Right atrium auricular region (tissue), 2 donors: ENCODE data around the gene MRTO4. TPM values are rescaled to one million over a fixed set of nuclear protein-coding genes. Genes with fewer than 3 reads are reported as not detected.
"Not testable (repeated sequence)": the region's sequence is repeated elsewhere in the genome, so short reads cannot be mapped to it uniquely, and the experiment has no call there.

Experiments used
- DNase-seq: peaks from one replicate; pipeline ENCODE4 v3.0.0-alpha.2; 2019; ENCODE audit warnings: low spot score
- H3K27ac ChIP-seq, 2 donors: fragments of 200-600 bp; sonication (generic); 1 replicate in 1 of 2; 2 replicates in 1 of 2; pipeline ENCODE4 v1.5.1; 2016 to 2019
- H3K27me3 ChIP-seq, 2 donors: fragments of 200-600 bp; sonication (generic); one replicate each; pipeline versions ENCODE4 v1.5.1 to v1.6.0; 2017 to 2019
- H3K36me3 ChIP-seq: fragments of 200-600 bp; sonication (generic); one replicate; pipeline ENCODE4 v1.5.1; 2016
- H3K4me1 ChIP-seq, 2 donors: fragments of 200-600 bp; sonication (generic); one replicate each; pipeline versions ENCODE4 v1.5.1 to v1.6.0; 2017 to 2019
- H3K4me3 ChIP-seq, 2 donors: fragments of 200-600 bp; sonication (generic); 1 replicate in 1 of 2; 2 replicates in 1 of 2; pipeline ENCODE4 v1.5.1; 2017 to 2019; ENCODE audit warnings: mild to moderate bottlenecking in 1 of 2, moderate library complexity in 1 of 2
- H3K9me3 ChIP-seq, 2 donors: fragments of 200-600 bp; sonication (generic); one replicate each; pipeline ENCODE4 v1.5.1; 2019
- CTCF ChIP-seq, 2 donors: fragments of 200-600 bp; sonication (generic); IDR thresholded peaks; one replicate each; pipeline ENCODE4 v1.5.1; 2019; ENCODE audit warnings: antibody characterized with exemption in 2 of 2
- total RNA-seq, 2 donors: library from RNA; depleted of rRNA; stranded (reverse); fragments of >200 nt; gene quantifications; one replicate each; pipeline ENCODE4 v1.1.0, GENCODE V29; 2016

The MRTO4 gene
- total RNA-seq, 2 donors from 2014 or later = 8.6 to 16.1 TPM

GRCh38 chr1:19254416-19254815 is 2.8 kb downstream of the MRTO4 start:
- H3K27ac ChIP-seq = no peak overlapping the region
- no peak for TF ChIP-seq CTCF (IDR thresholded peaks at IDR 0.05)
- peaks cover 43% of the 10 kb centered on the region for H3K36me3 ChIP-seq
- peaks cover 0 to 34% of the 10 kb centered on the region in 2 donors for H3K4me1 ChIP-seq
- DNase-seq = no peak
- H3K9me3 ChIP-seq = no peaks in the 10 kb centered on the region
- H3K4me3 ChIP-seq = no peak overlapping the region
- no peaks in the 10 kb centered on the region for H3K27me3 ChIP-seq

- Histone ChIP-seq H3K27me3 (no peaks in the 10 kb centered on the region), H3K27ac (no peak overlapping the region), H3K36me3 (peaks cover 52% of the 10 kb centered on the region), H3K4me3 (no peak overlapping the region), H3K9me3 (no peaks in the 10 kb centered on the region), H3K4me1 (peaks cover 0 to 32% of the 10 kb centered on the region in 2 donors)
- TF ChIP-seq CTCF (IDR thresholded peaks at IDR 0.05) = no peak
- DNase-seq = no peak
These were observed 3.7 kb downstream of the MRTO4 start for GRCh38 chr1:19255288-19255687.

GRCh38 chr1:19256301-19256700 is 4.7 kb downstream of the MRTO4 start:
- not testable (repeated sequence) for H3K9me3 ChIP-seq, H3K27ac ChIP-seq, H3K4me3 ChIP-seq, DNase-seq, H3K27me3 ChIP-seq
- Histone ChIP-seq H3K36me3 (peaks cover 53% of the 10 kb centered on the region), H3K4me1 (peaks cover 0 to 23% of the 10 kb centered on the region in 2 donors)

- peaks cover 53% of the 10 kb centered on the region for H3K36me3 ChIP-seq
- peaks cover 0 to 17% of the 10 kb centered on the region in 2 donors for H3K4me1 ChIP-seq
- no peak for TF ChIP-seq CTCF (IDR thresholded peaks at IDR 0.05)
- H3K27ac ChIP-seq = no peak overlapping the region
- H3K27me3 ChIP-seq = no peaks in the 10 kb centered on the region
- H3K9me3 ChIP-seq = no peaks in the 10 kb centered on the region
- no peak for DNase-seq
- H3K4me3 ChIP-seq = no peak overlapping the region
These were observed 5.7 kb downstream of the MRTO4 start for GRCh38 chr1:19257178-19257914.

- H3K4me3 ChIP-seq = no peak overlapping the region
- no peak overlapping the region for H3K27ac ChIP-seq
- no peaks in the 10 kb centered on the region for H3K9me3 ChIP-seq
- H3K27me3 ChIP-seq = no peaks in the 10 kb centered on the region
- DNase-seq = no peak
- H3K36me3 ChIP-seq = peaks cover 53% of the 10 kb centered on the region
- no peak for TF ChIP-seq CTCF (IDR thresholded peaks at IDR 0.05)
- peaks cover 0 to 7% of the 10 kb centered on the region in 2 donors for H3K4me1 ChIP-seq
These were observed 6.7 kb downstream of the MRTO4 start for GRCh38 chr1:19258353-19258752.

GRCh38 chr1:19260211-19261138 is 8.9 kb downstream of the MRTO4 start:
- H3K9me3 ChIP-seq = no peaks in the 10 kb centered on the region
- TF ChIP-seq CTCF (IDR thresholded peaks at IDR 0.05) = no peak
- H3K36me3 ChIP-seq = peaks cover 48% of the 10 kb centered on the region

More at GRCh38 chr1:19260211-19261138, 8.9 kb downstream of the MRTO4 start:
- no peak overlapping the region for H3K27ac ChIP-seq
- H3K4me3 ChIP-seq = no peak overlapping the region
- no peaks in the 10 kb centered on the region for H3K27me3 ChIP-seq
- no peaks in the 10 kb centered on the region for H3K4me1 ChIP-seq
- no peak for DNase-seq
